K562 (cell line): Measurements from ENCODE around the gene VNN1. TPM values are rescaled to one million over a fixed set of nuclear protein-coding genes. Genes with fewer than 3 reads are reported as not detected.

Source experiments
- ATAC-seq: fragments of 200-7000 bp; cut with Tn5 transposase; 3 replicates; pipeline ENCODE4 v1.9.1; 2020; ENCODE audit warnings: moderate library complexity
- BruUV-seq: library from RNA; stranded (reverse); fragments of 400-500 nt; replicated peaks from 2 replicates; lab custom pipeline; 2021; lab: Mats Ljungman, UMichigan
- CTCF ChIA-PET: fragments of 300-600 bp; formaldehyde crosslinking; extraction: SDS; loops from one replicate; lab custom pipeline; 2021; ENCODE audit warnings: low intra/inter-chr PET ratio; lab: Yijun Ruan, JAX
- POLR2A ChIA-PET: fragments of 300-600, 350-650 bp; sonication (Branson Sonifier 250); formaldehyde crosslinking; extraction: SDS; loops from one replicate; lab custom pipeline; 2021; ENCODE audit warnings: antibody characterized with exemption, inconsistent platforms; lab: Yijun Ruan, JAX
- DNase-seq, 4 experiments: peaks; one replicate each; pipeline versions ENCODE4 v3.0.0 to v3.0.0-alpha.2; 2011 to 2018; ENCODE audit warnings: low spot score in 3 of 4, mixed read lengths in 3 of 4; ENCODE audit errors: extremely low read depth in 1 of 4
- FAIRE-seq: peaks from 2 replicates; lab custom pipeline; 2011; peaks lifted over from hg19 to GRCh38; lab: Jason Lieb, UNC
- H2AFZ ChIP-seq: 2 replicates; pipeline ENCODE4 v1.6.0; 2011; ENCODE audit warnings: low read depth, low read length, control low read depth, inconsistent platforms
- H3K27ac ChIP-seq: fragments of 200-600 bp; 3 replicates; pipeline ENCODE4 v1.8.0; 2011; ENCODE audit warnings: low read depth, mild to moderate bottlenecking, control low read depth, inconsistent platforms, low read length, moderate library complexity, mixed read lengths; ENCODE audit errors: extremely low read depth
- H3K27me3 ChIP-seq, 2 experiments: fragments of 300-600 bp in 1 of 2; 2 replicates in 1 of 2; 3 replicates in 1 of 2; pipeline versions ENCODE4 v1.6.0 to v1.8.0; 2011; ENCODE audit warnings: inconsistent platforms in 2 of 2, low read length in 2 of 2, mild to moderate bottlenecking in 1 of 2, mixed read lengths in 1 of 2, moderate library complexity in 1 of 2; ENCODE audit not compliant: control insufficient read depth in 2 of 2, insufficient read depth in 2 of 2
- H3K36me3 ChIP-seq: fragments of 300-600 bp; 3 replicates; pipeline ENCODE4 v1.8.0; 2011; ENCODE audit warnings: mild to moderate bottlenecking, low read length, inconsistent platforms; ENCODE audit not compliant: control insufficient read depth, insufficient read depth
- H3K4me1 ChIP-seq, 2 experiments: fragments of 200-600 bp in 1 of 2; replicated peaks in 1 of 2; 2 replicates in 1 of 2; 3 replicates in 1 of 2; pipeline versions ENCODE4 v1.5.1 to v1.8.0; 2011; ENCODE audit warnings: inconsistent platforms in 2 of 2, low read length in 2 of 2, mild to moderate bottlenecking in 1 of 2, mixed read lengths in 1 of 2, moderate library complexity in 1 of 2; ENCODE audit not compliant: control insufficient read depth in 2 of 2, insufficient read depth in 2 of 2
- H3K4me2 ChIP-seq: 2 replicates; pipeline ENCODE4 v1.6.1; 2011; ENCODE audit warnings: low read length, control low read depth, inconsistent platforms, mixed read lengths; ENCODE audit not compliant: insufficient read depth
- H3K4me3 ChIP-seq: fragments of 200-600 bp; sonication (generic), shearing (Covaris generic); 2 replicates; pipeline ENCODE4 v1.5.1; 2016; ENCODE audit warnings: control low read depth, inconsistent platforms
- H3K79me2 ChIP-seq: fragments of 200-600 bp; 3 replicates; pipeline ENCODE4 v1.8.0; 2011; ENCODE audit warnings: low read length, inconsistent platforms; ENCODE audit not compliant: control insufficient read depth, insufficient read depth
- H3K9ac ChIP-seq, 2 experiments: 2 replicates each; pipeline versions ENCODE4 v1.6.0 to v1.6.1; 2011; ENCODE audit warnings: low read depth in 2 of 2, low read length in 2 of 2, control low read depth in 1 of 2, inconsistent platforms in 1 of 2, mild to moderate bottlenecking in 1 of 2, mixed read lengths in 1 of 2; ENCODE audit not compliant: insufficient read depth in 1 of 2
- H3K9me1 ChIP-seq: one replicate; pipeline ENCODE4 v1.6.0; 2011; ENCODE audit warnings: inconsistent platforms, mild to moderate bottlenecking, low read length, moderate library complexity; ENCODE audit not compliant: control insufficient read depth, insufficient read depth
- H3K9me3 ChIP-seq: replicated peaks from 2 replicates; pipeline ENCODE4 v1.5.1; 2011; ENCODE audit warnings: low read depth, low read length, inconsistent platforms; ENCODE audit not compliant: control insufficient read depth, insufficient read depth
- H4K20me1 ChIP-seq: replicated peaks from 2 replicates; pipeline ENCODE4 v1.6.1; 2011; ENCODE audit warnings: low read length, inconsistent platforms, mixed read lengths; ENCODE audit not compliant: control insufficient read depth, insufficient read depth
- CEBPG ChIP-seq, 3 experiments: fragments of 200-800 bp in 1 of 3; sonication (Bioruptor generic) in 1 of 3; sonication (generic) in 1 of 3; formaldehyde crosslinking in 1 of 3; IDR thresholded peaks in 2 of 3; conservative IDR thresholded peaks in 1 of 3; 2 replicates each; pipeline versions ENCODE4 v1.6.1 to v1.8.0; 2016 to 2022; ENCODE audit warnings: missing compliant biosample characterization in 2 of 3, missing genetic modification characterization in 2 of 3, mild to moderate bottlenecking in 1 of 3, missing genetic modification reagents in 1 of 3
- E2F6 ChIP-seq, 2 experiments: IDR thresholded peaks; 2 replicates each; pipeline ENCODE4 v1.6.1; 2011; ENCODE audit warnings: borderline replicate concordance in 1 of 2, control low read depth in 1 of 2, low read depth in 1 of 2, low read length in 1 of 2, mild to moderate bottlenecking in 1 of 2, mixed read lengths in 1 of 2, moderate library complexity in 1 of 2; ENCODE audit not compliant: insufficient read depth in 1 of 2, insufficient read length in 1 of 2, poor library complexity in 1 of 2, severe bottlenecking in 1 of 2; ENCODE audit errors: extremely low read depth in 1 of 2
- EZH2 ChIP-seq: IDR thresholded peaks from 2 replicates; pipeline ENCODE4 v1.6.1; 2012; ENCODE audit warnings: low read depth, mild to moderate bottlenecking, inconsistent platforms, low read length, borderline replicate concordance
- FOXJ2 ChIP-seq: fragments of 200-800 bp; sonication (Bioruptor generic); IDR thresholded peaks from 2 replicates; pipeline ENCODE4 v1.6.1; 2016; ENCODE audit warnings: missing genetic modification characterization, missing compliant biosample characterization
- HBP1 ChIP-seq: fragments of 450-650 bp; formaldehyde crosslinking; IDR thresholded peaks from 2 replicates; pipeline ENCODE4 v1.4.0; 2022; ENCODE audit warnings: missing genetic modification characterization
- HDGF ChIP-seq: fragments of 450-650 bp; IDR thresholded peaks from 2 replicates; pipeline ENCODE4 v1.6.1; 2016
- MAFK ChIP-seq: IDR thresholded peaks from 2 replicates; pipeline ENCODE4 v1.6.1; 2011; ENCODE audit warnings: low read length, improper control_type of control experiment
- MXD1 ChIP-seq: fragments of 250-450 bp; sonication (Bioruptor Pico); IDR thresholded peaks from 2 replicates; pipeline ENCODE4 v1.8.0; 2021; ENCODE audit warnings: borderline replicate concordance, mild to moderate bottlenecking, moderate library complexity; ENCODE audit not compliant: poor library complexity, severe bottlenecking
- SOX6 ChIP-seq: fragments of 450-650 bp; IDR thresholded peaks from 2 replicates; pipeline ENCODE4 v1.6.1; 2014; ENCODE audit warnings: mild to moderate bottlenecking
- USF2 ChIP-seq: sonication (generic); formaldehyde crosslinking; IDR thresholded peaks from 2 replicates; pipeline ENCODE4 v1.5.0; 2020; ENCODE audit warnings: missing genetic modification reagents
- WGBS: fragments of 100-300 bp; shearing (Covaris generic); methylation state at CpG from one replicate; pipeline ENCODE4 v1.1.6; 2016; ENCODE audit warnings: low coverage, mixed read lengths; ENCODE audit not compliant: insufficient coverage; ENCODE audit errors: missing lambda C conversion rate; 5-methylcytosine and 5-hydroxymethylcytosine counted together
- in situ Hi-C: fragments of 300-500 bp; cut with MboI; formaldehyde crosslinking; loops from 4 replicates; pipeline ENCODE4 v1.15.0; 2018; ENCODE audit warnings: inconsistent platforms, mixed read lengths
- intact Hi-C: fragments of 100-400 bp; cut with micrococcal nuclease; formaldehyde crosslinking; loops from 2 replicates; pipeline ENCODE4 v1.14.2; 2022
- polyA plus RNA-seq, 8 experiments: library from polyadenylated mRNA; depleted of rRNA in 4 of 8; stranded (reverse) in 5 of 8; unstranded in 3 of 8; fragments of >200 nt; fragmentation: Nextera tagmentation in 2 of 8; fragmentation: Illumina TruSeq in 1 of 8; extraction: Ambion mirVana in 2 of 8; extraction: Trizol in 1 of 8; gene quantifications; 2 replicates each; pipeline versions ENCODE4 v1.2.1 to v1.2.3, GENCODE V29; 2011 to 2014; ENCODE audit warnings: inconsistent platforms in 1 of 8, missing spikeins in 1 of 8
- total RNA-seq, 7 experiments: library from RNA; depleted of rRNA in 6 of 7; stranded (reverse); fragments of >200 nt in 6 of 7; fragmentation: Illumina TruSeq in 2 of 7; extraction: Trizol in 2 of 7; gene quantifications; 2 replicates each; pipeline versions ENCODE4 v1.2.1 to v1.2.3, GENCODE V29; 2011 to 2021; ENCODE audit warnings: low replicate concordance in 1 of 7

The VNN1 gene
- total and polyA plus RNA-seq, 9 of the 15 experiments (the other 6 are each of a cell fraction or from before 2014, with no cell fraction given), result not detected

- TF ChIP-seq FOXJ2 (tag) (0 out of 2 replicates have a peak, but pooled peaks have one; percentile 36), USF2 (peak; percentile 84), MAFK (no peak), SOX6 (0 out of 2 replicates have a peak, but pooled peaks have one; percentile 29), EZH2 (no peak)
Observed at GRCh38 chr6:132673376-132674094, 40.3 kb downstream of the VNN1 start (continued).

- no peaks in the 10 kb centered on the region; a peak in 2 of 5 replicates for H3K4me1 ChIP-seq
- H3K9me1 ChIP-seq, result no peaks in the 10 kb centered on the region
- ChIA-PET POLR2A (no interaction called here), CTCF (no interaction called here)
- FAIRE-seq (no peak), DNase-seq (no peak), ATAC-seq (no peak)
- BruUV-seq, result no TSS peak
- no peaks in the 10 kb centered on the region for H3K36me3 ChIP-seq
- WGBS, result 0% methylated on average over 1 of the region's 1 CpG
- in situ Hi-C loops, result no loop called here
- H2AFZ ChIP-seq, result no peak overlapping the region
- no peak overlapping the region for H3K27ac ChIP-seq
- H3K4me3 ChIP-seq, result no peak overlapping the region
- TF ChIP-seq MXD1 (no peak), HBP1 (no peak), E2F6 (IDR thresholded peaks at IDR 0.05; ENCODE audit: borderline replicate concordance in 1 of 2, extremely low read depth in 1 of 2, insufficient read depth in 1 of 2, insufficient read length in 1 of 2, low read depth in 1 of 2, low read length in 1 of 2, poor library complexity in 1 of 2, severe bottlenecking in 1 of 2) (no peak), CEBPG (CRISPR knock-in tag; IDR thresholded peaks at IDR 0.05) (no peak), CEBPG (tag; conservative IDR thresholded peaks at IDR 0.05 in 1 of 2, IDR thresholded peaks at IDR 0.05 in 1 of 2) (no peak), HDGF (no peak)
- no peaks in the 10 kb centered on the region for H4K20me1 ChIP-seq
- no peak overlapping the region for H3K4me2 ChIP-seq
- H3K9me3 ChIP-seq, result no peaks in the 10 kb centered on the region
- intact Hi-C loops, result loop anchor here (5.0 kb wide), 1 partner anchor 46 kb away; no protein-coding TSS in a partner anchor
- H3K9ac ChIP-seq, result no peak overlapping the region
- no peaks in the 10 kb centered on the region; a peak in 1 of 5 replicates for H3K27me3 ChIP-seq
- no peaks in the 10 kb centered on the region for H3K79me2 ChIP-seq
Observed at GRCh38 chr6:132671295-132671694, 42.6 kb downstream of the VNN1 start.
